Measurements from ENCODE around the gene COL6A3.

- TF ChIP-seq, protein P1, sequence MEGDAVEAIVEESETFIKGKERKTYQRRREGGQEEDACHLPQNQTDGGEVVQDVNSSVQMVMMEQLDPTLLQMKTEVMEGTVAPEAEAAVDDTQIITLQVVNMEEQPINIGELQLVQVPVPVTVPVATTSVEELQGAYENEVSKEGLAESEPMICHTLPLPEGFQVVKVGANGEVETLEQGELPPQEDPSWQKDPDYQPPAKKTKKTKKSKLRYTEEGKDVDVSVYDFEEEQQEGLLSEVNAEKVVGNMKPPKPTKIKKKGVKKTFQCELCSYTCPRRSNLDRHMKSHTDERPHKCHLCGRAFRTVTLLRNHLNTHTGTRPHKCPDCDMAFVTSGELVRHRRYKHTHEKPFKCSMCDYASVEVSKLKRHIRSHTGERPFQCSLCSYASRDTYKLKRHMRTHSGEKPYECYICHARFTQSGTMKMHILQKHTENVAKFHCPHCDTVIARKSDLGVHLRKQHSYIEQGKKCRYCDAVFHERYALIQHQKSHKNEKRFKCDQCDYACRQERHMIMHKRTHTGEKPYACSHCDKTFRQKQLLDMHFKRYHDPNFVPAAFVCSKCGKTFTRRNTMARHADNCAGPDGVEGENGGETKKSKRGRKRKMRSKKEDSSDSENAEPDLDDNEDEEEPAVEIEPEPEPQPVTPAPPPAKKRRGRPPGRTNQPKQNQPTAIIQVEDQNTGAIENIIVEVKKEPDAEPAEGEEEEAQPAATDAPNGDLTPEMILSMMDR (conservative IDR thresholded peaks at IDR 0.05; ENCODE audit: low read depth, low read length): no peak
- TF ChIP-seq EZH2 (IDR thresholded peaks at IDR 0.05; ENCODE audit: low read length, unreplicated experiment): no peak
These were observed 9.6 kb downstream of the COL6A3 start for GRCh38 chr2:237404413-237404812.

All from PC-3 (cell line).